H1 (cell line): ENCODE measurements around the gene HDAC8. TPM values are rescaled to one million over a fixed set of nuclear protein-coding genes. Genes with fewer than 3 reads are reported as not detected.

Experiments used
- BRCA1 ChIP-seq: IDR thresholded peaks from 2 replicates; pipeline ENCODE4 v1.6.1; 2012; ENCODE audit warnings: low read depth, low read length, improper control_type of control experiment
- CEBPB ChIP-seq: IDR thresholded peaks from 2 replicates; pipeline ENCODE4 v1.6.1; 2012; ENCODE audit warnings: low read depth, low read length
- CHD7 ChIP-seq: fragments of 300-600 bp; sonication (generic); IDR thresholded peaks from 2 replicates; pipeline ENCODE4 v1.7.1; 2012; ENCODE audit warnings: low read length, moderate library complexity, mild to moderate bottlenecking, inconsistent platforms; ENCODE audit not compliant: insufficient replicate concordance
- CTCF ChIP-seq, 3 experiments: IDR thresholded peaks; 1 replicate in 2 of 3; 2 replicates in 1 of 3; pipeline versions ENCODE4 v1.5.1 to v1.6.1; 2011; ENCODE audit warnings: low read length in 3 of 3, mild to moderate bottlenecking in 3 of 3, inconsistent platforms in 2 of 3, low read depth in 1 of 3, moderate library complexity in 1 of 3; ENCODE audit not compliant: insufficient read depth in 1 of 3; ENCODE audit errors: control extremely low read depth in 1 of 3
- FOSL1 ChIP-seq: IDR thresholded peaks from 2 replicates; pipeline ENCODE4 v1.6.1; 2011; ENCODE audit warnings: mild to moderate bottlenecking, low read depth, low read length, moderate library complexity; ENCODE audit not compliant: insufficient read depth
- RBBP5 ChIP-seq: IDR thresholded peaks from 2 replicates; pipeline ENCODE4 v1.7.1; 2012; ENCODE audit warnings: low read depth, mild to moderate bottlenecking, inconsistent platforms, low read length, moderate library complexity, borderline replicate concordance
- polyA plus RNA-seq, 7 experiments: library from polyadenylated mRNA; depleted of rRNA in 3 of 7; stranded (reverse) in 5 of 7; unstranded in 2 of 7; fragments of >200 nt in 5 of 7; fragments of 200-250 nt in 2 of 7; gene quantifications; 1 replicate in 5 of 7; 2 replicates in 1 of 7; 4 replicates in 1 of 7; pipeline versions ENCODE4 v1.2.1 to v1.2.3, GENCODE V29; 2011 to 2013; ENCODE audit warnings: missing spikeins in 2 of 7, mixed read lengths in 2 of 7
- total RNA-seq: library from RNA; stranded (reverse); fragmentation: NEBNext Ultra II Directional; extraction: Animal tissue kit (Norgen Biotek cat#: 25700); gene quantifications from 2 replicates; pipeline ENCODE4 v1.2.1, GENCODE V29; 2021

Gene HDAC8
- total and polyA plus RNA-seq, 2 of the 8 experiments (the other 6 are each of a cell fraction or from before 2014, with no cell fraction given): 9.7 to 20.3 TPM

- TF ChIP-seq CHD7 (no peak), CTCF (IDR thresholded peaks at IDR 0.05; ENCODE audit: control extremely low read depth in 1 of 3, insufficient read depth in 1 of 3, low read depth in 1 of 3, low read length in 3 of 3) (no peak), RBBP5 (no peak), BRCA1 (no peak), CEBPB (no peak), FOSL1 (no peak)
These were observed 45.8 kb downstream of the HDAC8 start (continued) for GRCh38 chrX:72526534-72527508.
